Measurements from ENCODE around the gene LEAP2. TPM values are rescaled to one million over a fixed set of nuclear protein-coding genes. Genes with fewer than 3 reads are reported as not detected.
"Not testable (repeated sequence)": the region's sequence is repeated elsewhere in the genome, so short reads cannot be mapped to it uniquely, and the experiment has no call there.

Gene LEAP2
- total RNA-seq, 2 experiments from 2014 or later, result 0.30 to 0.31 TPM

GRCh38 chr5:132854301-132854700 lies 19.2 kb upstream of the LEAP2 start:
- Histone ChIP-seq H3K36me3 (ENCODE audit: insufficient read depth, low read length) (no peaks in the 10 kb centered on the region), H3K4me3 (ENCODE audit: low read length) (no peak overlapping the region), H3K27me3 (ENCODE audit: control insufficient read depth in 1 of 2, insufficient read depth in 2 of 2, low read length in 2 of 2) (no peaks in the 10 kb centered on the region), H3K9me3 (ENCODE audit: control insufficient read depth in 1 of 2, insufficient read depth in 1 of 2, low read length in 2 of 2) (no peaks in the 10 kb centered on the region), H3K27ac (ENCODE audit: low read depth in 1 of 2, low read length in 2 of 2) (no peak overlapping the region), H3K4me1 (ENCODE audit: insufficient read depth, low read length) (no peaks in the 10 kb centered on the region)
- H3K4me1 Mint-ChIP-seq (ENCODE audit: low read depth), result no peaks in the 10 kb centered on the region
- TF ChIP-seq CTCF (IDR thresholded peaks at IDR 0.05), result no peak
- POLR2A ChIA-PET, result no interaction called here
- ATAC-seq (ENCODE audit: poor library complexity) (no peak), DNase-seq (no peak)
- peaks cover 9% of the 10 kb centered on the region for H3K27me3 Mint-ChIP-seq
- intact Hi-C loops (cut with DNase I, micrococcal nuclease), result no loop called here
- H3K4me3 Mint-ChIP-seq, result no peak overlapping the region
- H3K36me3 Mint-ChIP-seq (ENCODE audit: low read depth), result no peaks in the 10 kb centered on the region
- H3K27ac Mint-ChIP-seq, result no peak overlapping the region
- CTCF ChIA-PET, result interaction anchor here (1.4 kb wide), 1 partner anchor 9 kb away, joined by 4 read pairs; no protein-coding TSS in a partner anchor
- H3K9me3 Mint-ChIP-seq, result no peaks in the 10 kb centered on the region

DNA sequence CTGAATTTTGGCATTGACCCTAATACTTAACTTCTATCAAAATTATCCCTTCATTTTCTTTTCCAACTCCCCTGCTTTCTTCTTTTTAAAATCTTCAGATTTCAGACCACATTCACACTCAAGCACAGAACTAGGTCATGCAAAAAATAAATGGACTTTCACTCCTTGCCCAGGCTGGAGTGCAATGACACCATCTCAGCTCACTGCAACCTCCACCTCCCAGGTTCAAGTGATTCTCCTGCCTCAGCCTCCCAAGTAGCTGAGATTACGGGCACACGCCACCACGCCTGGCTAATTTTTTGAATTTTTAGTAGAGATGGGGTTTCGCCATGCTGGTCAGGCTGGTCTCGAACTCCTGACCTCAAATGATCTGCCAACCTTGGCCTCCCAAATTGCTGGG lies 18.5 kb upstream of the LEAP2 start:
- DNase-seq; H3K9me3 Mint-ChIP-seq; H3K4me3 Mint-ChIP-seq; H3K36me3 ChIP-seq (ENCODE audit: insufficient read depth, low read length); H3K27me3 ChIP-seq (ENCODE audit: control insufficient read depth in 1 of 2, insufficient read depth in 2 of 2, low read length in 2 of 2); H3K27ac ChIP-seq (ENCODE audit: low read depth in 1 of 2, low read length in 2 of 2); CTCF ChIA-PET; H3K27ac Mint-ChIP-seq; H3K27me3 Mint-ChIP-seq; H3K4me3 ChIP-seq (ENCODE audit: low read length); H3K4me1 Mint-ChIP-seq (ENCODE audit: low read depth); intact Hi-C loops (cut with DNase I, micrococcal nuclease); POLR2A ChIA-PET; H3K4me1 ChIP-seq (ENCODE audit: insufficient read depth, low read length); ATAC-seq (ENCODE audit: poor library complexity); H3K9me3 ChIP-seq (ENCODE audit: control insufficient read depth in 1 of 2, insufficient read depth in 1 of 2, low read length in 2 of 2); H3K36me3 Mint-ChIP-seq (ENCODE audit: low read depth): not testable (repeated sequence)

DNA sequence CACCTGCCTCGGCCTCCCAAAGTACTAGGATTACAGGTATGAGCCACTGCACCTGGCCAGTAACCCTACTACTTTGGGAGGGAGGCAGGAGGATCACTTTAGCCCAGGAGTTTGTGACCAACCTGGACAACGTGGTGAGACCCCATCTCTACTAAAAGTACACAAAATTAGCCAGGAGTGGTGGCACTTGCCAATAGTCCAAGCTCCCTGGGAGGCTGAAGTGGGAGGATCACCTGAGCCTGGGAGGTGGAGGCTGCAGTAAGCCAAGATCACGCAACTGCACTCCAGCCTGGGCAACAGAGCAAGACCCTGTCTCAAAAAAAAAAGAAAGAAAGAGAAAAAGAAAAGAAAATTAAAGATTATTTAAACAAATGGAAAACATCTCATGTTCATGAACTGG lies 17.5 kb upstream of the LEAP2 start:
- ATAC-seq (ENCODE audit: poor library complexity), result no peak

More for the DNA sequence above, 17.5 kb upstream of the LEAP2 start:
- intact Hi-C loops (cut with DNase I, micrococcal nuclease), result no loop called here
- POLR2A ChIA-PET, result interaction anchor here (0.7 to 1.5 kb wide), 2 partner anchors 10 to 23 kb away, joined by 3 to 4 read pairs; partner anchors contain the start of genes GDF9 and UQCRQ
- Mint-ChIP-seq H3K27me3 (peaks cover 9% of the 10 kb centered on the region), H3K36me3 (ENCODE audit: low read depth) (no peaks in the 10 kb centered on the region), H3K9me3 (no peaks in the 10 kb centered on the region), H3K4me1 (ENCODE audit: low read depth) (no peaks in the 10 kb centered on the region), H3K4me3 (no peak overlapping the region), H3K27ac (no peak overlapping the region)
- no peak overlapping the region for H3K27ac ChIP-seq (ENCODE audit: low read depth in 1 of 2, low read length in 2 of 2)
- CTCF ChIA-PET, result no interaction called here
- DNase-seq, result no peak
- TF ChIP-seq CTCF (IDR thresholded peaks at IDR 0.05), result no peak
- H3K27me3 ChIP-seq (ENCODE audit: control insufficient read depth in 1 of 2, insufficient read depth in 2 of 2, low read length in 2 of 2), result no peaks in the 10 kb centered on the region
- H3K36me3 ChIP-seq (ENCODE audit: insufficient read depth, low read length), result no peaks in the 10 kb centered on the region
- H3K4me3 ChIP-seq (ENCODE audit: low read length), result no peak overlapping the region
- H3K9me3 ChIP-seq (ENCODE audit: control insufficient read depth in 1 of 2, insufficient read depth in 1 of 2, low read length in 2 of 2), result no peaks in the 10 kb centered on the region
- H3K4me1 ChIP-seq (ENCODE audit: insufficient read depth, low read length), result no peaks in the 10 kb centered on the region
